GM18502 (cell line): ENCODE data around the gene RFX7.

Experiments
- ATAC-seq: cut with Tn5 transposase; IDR thresholded peaks from one replicate; pipeline ENCODE4 v1.9.1; 2021; ENCODE audit warnings: mild to moderate bottlenecking; ENCODE audit not compliant: unreplicated experiment, poor library complexity

The RFX7 gene

DNA sequence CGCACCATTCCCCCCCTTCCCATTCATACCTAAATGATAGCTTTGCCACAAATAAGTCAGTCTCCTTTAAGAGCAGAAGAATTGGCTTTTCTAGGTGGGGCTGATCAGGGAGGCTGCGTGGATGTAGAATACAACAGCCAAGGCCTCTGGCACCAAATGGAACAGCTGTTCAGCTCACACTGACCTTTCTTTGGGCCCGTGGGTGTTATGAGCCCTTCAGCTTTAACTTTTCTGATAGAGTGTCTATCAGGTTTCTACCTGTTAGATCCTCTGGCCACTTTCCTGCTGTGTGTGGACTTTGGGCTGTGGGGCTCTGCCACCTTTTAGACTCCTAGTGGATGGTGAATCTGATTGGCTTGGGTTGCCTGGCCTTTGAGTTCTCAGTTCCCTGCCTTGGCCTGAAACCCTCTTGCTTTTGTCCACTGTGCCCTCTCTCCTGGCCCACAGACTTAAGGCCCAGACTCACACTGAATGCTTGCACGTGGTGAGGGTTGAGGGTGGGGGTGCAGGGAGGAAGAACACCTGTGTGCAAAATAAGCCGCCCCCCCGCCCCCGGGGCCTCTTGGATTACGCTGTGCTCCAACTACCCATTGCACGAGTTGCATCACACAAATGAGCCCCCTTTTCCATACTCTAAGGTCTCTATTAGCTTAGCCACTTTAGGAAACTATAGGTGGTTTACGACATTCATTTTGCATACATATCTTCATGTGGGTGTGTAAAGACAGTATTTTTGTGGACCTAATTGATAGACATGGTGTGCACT, 1.3 kb upstream of the RFX7 start:
- no peak for ATAC-seq

- no peak for ATAC-seq
Observed at GRCh38 chr15:56244038-56244810, 545 bp upstream of the RFX7 start.

DNA sequence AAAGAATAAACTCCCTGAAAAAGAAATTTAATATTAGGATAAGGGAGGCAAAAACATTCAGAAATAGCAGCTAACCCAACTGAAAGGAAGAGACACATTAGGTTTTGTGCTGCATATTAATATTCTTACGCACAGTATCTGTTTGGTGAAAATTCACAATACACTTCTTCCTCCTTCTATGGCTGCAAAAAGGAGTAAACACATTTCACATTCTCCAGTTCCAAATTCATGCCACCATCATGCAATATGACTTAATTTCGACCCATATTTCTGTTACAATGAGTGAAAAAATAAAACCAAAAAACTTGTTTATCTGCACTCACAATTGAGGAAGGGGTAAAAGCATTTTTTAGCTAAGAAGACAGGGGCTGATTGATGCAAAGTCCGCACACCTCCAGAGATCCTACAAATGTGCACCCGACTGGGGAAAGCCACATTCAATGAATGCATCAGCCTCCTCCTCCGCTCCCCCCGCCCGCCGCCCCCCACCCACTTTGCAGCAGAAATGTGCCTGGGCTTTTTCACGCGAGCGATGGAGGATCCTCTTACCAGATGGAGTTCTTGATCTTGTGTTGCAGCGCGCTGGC, 1.0 kb downstream of the RFX7 start:
- no peak for ATAC-seq

DNA sequence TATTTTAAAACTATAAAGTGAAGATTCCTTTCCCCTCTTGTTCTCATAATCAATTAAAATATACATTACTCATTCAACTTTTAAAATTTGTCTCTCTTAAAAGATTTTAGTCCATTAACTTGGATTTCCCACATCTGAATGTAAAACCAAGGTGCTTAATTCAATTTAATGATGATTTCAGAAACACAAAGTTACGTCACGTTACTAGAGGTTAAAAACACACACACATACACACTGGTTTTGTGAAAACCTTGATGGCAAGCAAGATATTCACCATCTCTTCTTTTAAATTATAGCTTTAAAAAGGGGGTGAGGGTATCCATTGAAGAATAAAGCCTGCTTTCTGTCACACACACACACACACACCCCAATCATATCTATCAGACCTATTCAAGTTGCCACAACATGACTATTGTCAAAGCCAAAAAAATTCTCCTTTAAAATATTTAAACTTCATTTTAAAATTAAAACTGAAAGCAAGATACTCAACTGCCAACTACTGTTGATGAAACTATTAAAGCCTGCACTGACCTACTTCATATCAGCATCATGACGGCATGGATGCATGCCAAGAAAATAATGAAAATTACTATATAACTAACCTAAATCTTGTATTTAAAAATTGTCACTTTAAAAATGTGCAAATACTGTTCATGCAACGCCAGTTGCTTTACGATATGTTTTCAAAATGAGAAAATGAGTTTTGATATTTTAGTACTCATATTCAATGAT, 2.1 kb downstream of the RFX7 start:
- no peak for ATAC-seq

- ATAC-seq, result no peak
Observed at GRCh38 chr15:56240390-56240789, 3.3 kb downstream of the RFX7 start.

DNA sequence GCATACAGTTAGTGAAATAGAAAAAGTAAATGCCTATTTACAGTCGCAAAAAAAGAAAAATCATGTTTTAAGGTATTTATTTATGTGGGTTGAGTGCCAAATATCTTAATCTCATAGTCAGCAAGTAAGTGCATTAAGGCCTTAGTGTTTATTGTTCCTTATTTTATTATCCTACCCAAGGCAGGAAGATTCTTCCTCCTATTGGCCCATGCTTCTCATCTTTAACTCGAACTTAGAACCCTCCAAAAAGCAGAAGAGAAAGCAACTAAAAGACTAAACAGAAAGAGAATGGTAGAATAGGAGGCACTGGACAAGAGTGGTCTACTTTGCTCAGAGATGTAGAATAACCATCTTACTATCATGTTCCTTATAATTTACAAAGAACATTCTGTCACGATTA, 7.5 kb downstream of the RFX7 start:
- no peak for ATAC-seq

DNA sequence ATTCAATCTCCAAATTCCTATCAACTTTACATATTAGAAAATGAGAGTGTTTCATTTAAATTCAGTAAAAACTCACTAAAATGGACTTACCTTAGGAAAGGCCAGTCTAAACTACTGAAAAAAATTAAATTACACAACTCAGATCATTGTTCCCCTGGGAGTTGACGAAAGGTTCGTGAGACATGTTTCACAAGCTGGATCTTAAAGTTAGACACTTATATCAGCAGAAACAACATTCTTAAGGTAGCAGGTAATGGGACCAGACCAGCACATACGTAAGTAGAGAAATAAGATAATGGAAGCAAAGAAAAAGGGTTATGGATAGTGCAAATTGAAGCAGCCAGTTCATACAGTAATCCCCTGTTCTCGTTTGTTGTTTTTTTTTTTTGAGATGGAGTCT, 8.9 kb downstream of the RFX7 start:
- ATAC-seq, result no peak

DNA sequence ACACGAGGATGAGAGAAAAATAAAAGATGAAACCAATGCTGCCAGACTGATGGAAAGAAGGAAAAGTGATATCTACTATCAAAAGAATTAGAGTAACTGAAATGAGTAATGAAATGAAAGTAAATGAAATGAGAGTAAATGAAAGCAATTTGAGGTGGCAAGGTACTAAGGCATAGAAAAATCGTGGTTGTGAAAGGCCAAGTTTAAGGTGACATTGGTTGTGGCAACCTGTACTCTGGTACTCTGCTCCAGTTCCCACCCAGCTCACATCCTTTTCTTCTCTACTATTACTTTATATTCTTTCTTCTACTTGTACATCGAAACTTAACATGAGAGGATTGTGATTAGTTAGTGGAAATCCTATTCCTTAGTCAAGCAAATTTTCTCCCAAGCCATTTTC, 10.1 kb downstream of the RFX7 start:
- no peak for ATAC-seq

DNA sequence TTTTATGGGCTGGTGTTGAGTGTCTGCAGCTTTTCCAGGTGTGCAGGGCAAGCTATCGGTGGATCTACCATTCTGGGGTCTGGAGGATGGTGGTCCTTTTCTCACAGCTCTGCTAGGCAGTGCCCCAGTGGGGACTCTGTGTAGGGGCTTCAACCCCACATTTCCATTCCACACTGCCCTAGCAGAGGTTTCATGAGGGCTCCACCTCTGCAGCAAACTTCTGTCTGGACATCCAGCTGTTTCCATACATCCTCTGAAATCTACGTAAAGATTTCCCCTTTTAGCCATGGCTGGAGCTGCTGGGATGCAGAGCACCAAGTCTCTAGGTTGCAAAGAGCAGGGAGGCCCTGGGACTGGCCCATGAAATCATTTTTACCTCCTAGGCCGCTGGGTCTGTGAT, 11.6 kb downstream of the RFX7 start:
- no peak for ATAC-seq

GRCh38 chr15:56228854-56229253, 14.8 kb downstream of the RFX7 start:
- no peak for ATAC-seq

GRCh38 chr15:56228352-56228751, 15.3 kb downstream of the RFX7 start:
- no peak for ATAC-seq

- no peak for ATAC-seq
Observed at GRCh38 chr15:56227780-56228179, 15.9 kb downstream of the RFX7 start.

DNA sequence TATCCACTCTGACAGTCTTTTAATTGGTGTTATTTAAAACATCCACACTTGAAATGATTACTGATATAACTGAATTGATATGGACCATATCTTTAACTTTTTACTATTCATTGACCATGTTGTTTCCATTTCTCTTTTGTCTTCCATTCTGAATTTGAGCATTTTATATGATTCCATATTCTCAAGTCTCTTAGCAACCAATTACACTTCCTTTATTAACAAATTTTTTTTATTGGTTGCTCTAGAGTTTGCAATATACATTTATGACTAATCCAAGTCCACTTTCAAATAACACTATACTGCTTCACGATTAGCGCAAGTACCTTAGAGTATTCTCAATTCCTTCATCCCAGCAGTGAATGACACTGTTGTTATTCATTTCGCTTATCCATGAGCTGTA, 16.4 kb downstream of the RFX7 start:
- no peak for ATAC-seq

DNA sequence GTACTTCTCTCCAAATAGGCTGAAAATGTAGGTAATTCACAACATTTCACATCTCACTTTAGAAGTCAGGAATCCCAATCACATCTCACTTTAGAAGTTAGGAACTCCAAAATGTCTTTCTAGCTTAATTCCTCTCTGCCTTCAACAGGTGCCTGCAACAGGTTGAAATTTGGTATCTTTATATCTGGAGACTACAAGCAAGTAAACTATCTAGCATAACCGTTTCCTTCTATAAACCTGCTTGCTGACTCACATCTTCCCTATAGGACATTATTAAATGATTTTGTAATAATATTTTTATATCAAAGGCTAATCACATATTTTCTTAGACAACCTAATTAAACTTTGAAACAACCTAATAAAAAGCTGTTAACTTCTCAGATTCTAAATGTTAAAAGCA, 18.2 kb downstream of the RFX7 start:
- ATAC-seq, result no peak

- no peak for ATAC-seq
Observed at GRCh38 chr15:56222302-56222701, 21.4 kb downstream of the RFX7 start.

DNA sequence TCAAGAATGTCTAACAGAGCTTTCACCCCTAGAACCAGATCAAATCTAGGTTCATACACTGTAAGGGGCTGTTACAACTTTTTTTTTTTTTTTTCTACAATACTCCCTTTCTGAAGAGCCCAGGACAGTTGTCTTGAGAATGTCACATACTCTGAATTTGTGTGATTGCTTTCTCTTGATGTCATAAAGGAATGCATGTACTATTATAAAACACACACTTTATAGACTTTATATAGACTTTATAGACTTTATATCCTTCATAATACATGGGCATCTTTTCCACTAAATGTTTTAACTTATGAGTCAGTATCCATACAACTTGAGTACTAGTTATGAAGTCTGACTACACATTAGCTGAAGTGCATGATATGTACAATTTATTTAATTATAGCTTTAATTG, 26.3 kb downstream of the RFX7 start:
- no peak for ATAC-seq

GRCh38 chr15:56215769-56216168, 27.9 kb downstream of the RFX7 start:
- no peak for ATAC-seq

GRCh38 chr15:56211960-56212550, 31.6 kb downstream of the RFX7 start:
- ATAC-seq, result no peak

- no peak for ATAC-seq
Observed at GRCh38 chr15:56211064-56211463, 32.6 kb downstream of the RFX7 start.

- no peak for ATAC-seq
Observed at GRCh38 chr15:56208641-56209155, 35.0 kb downstream of the RFX7 start.
